Activated naive CD4-positive, alpha-beta T cell treated with anti-CD3 and anti-CD28 coated beads, Interleukin-2, amount 10 ng/mL, durations not matched to agents 7 days and 5 days (primary cell): Measurements from ENCODE around the gene MYLIP.

ENCODE experiments used
- CTCF ChIA-PET: fragments of 350-600 bp; sonication (Branson Sonifier 250); formaldehyde crosslinking; loops from one replicate; lab custom pipeline; 2021; ENCODE audit warnings: antibody characterized with exemption; lab: Charles Lee
- DNase-seq: peaks from one replicate; pipeline ENCODE4 v3.0.0-alpha.2; 2020
- H3K27ac Mint-ChIP-seq: one replicate; pipeline ENCODE4 v1.8.0; 2021; ENCODE audit warnings: mild to moderate bottlenecking, moderate library complexity, mixed read lengths
- H3K27me3 Mint-ChIP-seq: one replicate; pipeline ENCODE4 v1.8.0; 2021; ENCODE audit warnings: mild to moderate bottlenecking, mixed read lengths
- H3K36me3 Mint-ChIP-seq: one replicate; pipeline ENCODE4 v1.8.0; 2021; ENCODE audit warnings: mixed read lengths
- H3K4me1 Mint-ChIP-seq: one replicate; pipeline ENCODE4 v1.8.0; 2021; ENCODE audit warnings: mixed read lengths
- H3K4me3 Mint-ChIP-seq: one replicate; pipeline ENCODE4 v1.8.0; 2021; ENCODE audit warnings: mild to moderate bottlenecking, moderate library complexity, mixed read lengths
- H3K9me3 Mint-ChIP-seq: one replicate; pipeline ENCODE4 v1.8.0; 2021; ENCODE audit warnings: mixed read lengths

The MYLIP gene

DNA sequence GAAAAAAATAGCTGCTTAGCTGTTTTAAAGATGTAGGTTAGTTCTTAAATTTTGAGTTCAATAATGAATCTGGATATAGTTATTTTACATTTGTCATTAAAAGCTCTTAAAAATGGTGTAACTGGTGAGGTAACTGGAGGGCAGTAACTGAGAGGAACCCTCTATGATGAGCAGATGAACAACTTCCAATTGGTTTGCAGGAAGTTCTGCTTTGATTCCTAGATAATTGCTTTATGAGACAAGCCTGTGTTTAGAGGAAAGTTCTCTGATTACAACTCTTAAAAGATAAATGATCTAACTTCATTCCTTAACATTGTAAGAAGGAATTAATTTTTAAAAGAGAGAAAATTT is 8.5 kb downstream of the MYLIP start:
- H3K4me1 Mint-ChIP-seq, result peaks cover 71% of the 10 kb centered on the region
- no peak for DNase-seq
- H3K36me3 Mint-ChIP-seq, result peaks cover 65% of the 10 kb centered on the region
- peak overlapping the region; percentile 63 for H3K4me3 Mint-ChIP-seq
- CTCF ChIA-PET, result interaction anchor here (0.7 to 2.1 kb wide), 3 partner anchors 9 to 68 kb away, joined by 3 to 8 read pairs (median 6); no protein-coding TSS in a partner anchor
- no peaks in the 10 kb centered on the region for H3K27me3 Mint-ChIP-seq
- H3K9me3 Mint-ChIP-seq, result no peaks in the 10 kb centered on the region
- peak overlapping the region; percentile 93 for H3K27ac Mint-ChIP-seq

DNA sequence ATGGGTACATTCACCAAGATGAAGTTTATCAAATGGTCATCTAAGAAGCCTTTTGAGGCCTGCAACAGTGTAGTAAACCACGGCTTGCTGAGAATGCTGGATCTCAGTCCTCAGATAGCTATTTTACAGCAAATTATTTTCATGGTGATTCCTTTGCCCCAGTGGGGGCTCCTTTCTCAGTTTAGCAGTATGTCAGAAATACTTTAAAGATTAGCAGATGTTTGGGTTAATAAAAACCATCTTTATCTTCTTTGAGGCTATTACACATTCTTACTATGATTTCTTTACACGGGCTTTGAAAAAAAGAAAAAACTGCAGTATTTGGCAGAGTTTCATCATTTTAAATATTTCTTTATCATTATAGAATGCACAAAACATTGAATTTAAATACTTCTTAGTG is 10.7 kb downstream of the MYLIP start:
- peaks cover 65% of the 10 kb centered on the region for H3K36me3 Mint-ChIP-seq
- CTCF ChIA-PET, result no interaction called here
- H3K9me3 Mint-ChIP-seq, result no peaks in the 10 kb centered on the region
- H3K27ac Mint-ChIP-seq, result no peak overlapping the region
- peaks cover 50% of the 10 kb centered on the region for H3K4me1 Mint-ChIP-seq
- H3K4me3 Mint-ChIP-seq, result no peak overlapping the region
- no peak for DNase-seq
- no peaks in the 10 kb centered on the region for H3K27me3 Mint-ChIP-seq

DNA sequence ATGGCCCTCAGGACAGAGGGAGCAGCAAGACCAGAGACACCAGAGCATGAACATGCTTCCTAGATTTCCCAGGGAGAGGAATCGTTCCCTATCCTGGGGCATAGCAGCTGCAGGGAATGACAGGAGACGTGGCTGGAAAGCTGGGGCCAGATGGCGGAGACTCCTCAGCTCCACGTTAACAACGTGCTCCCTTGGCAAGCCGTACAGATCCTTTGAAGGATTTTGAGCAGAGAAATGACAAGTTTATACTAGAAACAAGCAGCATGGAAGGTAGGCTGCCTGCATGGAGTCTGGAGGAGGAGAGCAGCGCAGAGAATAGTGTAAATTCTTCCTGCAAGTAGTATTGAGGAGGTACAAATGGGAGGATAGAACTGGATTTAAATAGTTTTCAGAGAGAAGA is 11.7 kb downstream of the MYLIP start:
- no peaks in the 10 kb centered on the region for H3K9me3 Mint-ChIP-seq
- CTCF ChIA-PET, result no interaction called here
- H3K27ac Mint-ChIP-seq, result peak overlapping the region; percentile 16
- H3K27me3 Mint-ChIP-seq, result no peaks in the 10 kb centered on the region
- peaks cover 68% of the 10 kb centered on the region for H3K36me3 Mint-ChIP-seq
- no peak overlapping the region for H3K4me3 Mint-ChIP-seq
- H3K4me1 Mint-ChIP-seq, result peaks cover 40% of the 10 kb centered on the region
- DNase-seq, result no peak

DNA sequence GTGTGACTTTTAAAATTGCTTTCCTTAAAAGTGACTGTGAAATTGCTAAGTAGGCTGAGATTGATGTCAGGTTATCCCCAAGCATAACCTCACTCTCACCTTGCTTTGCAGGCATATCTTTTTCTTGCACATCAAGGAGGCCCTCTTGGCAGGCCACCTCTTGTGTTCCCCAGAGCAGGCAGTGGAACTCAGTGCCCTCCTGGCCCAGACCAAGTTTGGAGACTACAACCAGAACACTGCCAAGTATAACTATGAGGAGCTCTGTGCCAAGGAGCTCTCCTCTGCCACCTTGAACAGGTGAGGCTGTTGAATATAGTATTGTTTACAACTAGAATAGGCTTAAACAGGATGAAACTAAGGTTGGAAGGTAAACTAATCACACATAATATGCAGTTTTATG is 12.6 kb downstream of the MYLIP start:
- Mint-ChIP-seq H3K4me3 (no peak overlapping the region), H3K27me3 (no peaks in the 10 kb centered on the region), H3K36me3 (peaks cover 73% of the 10 kb centered on the region), H3K27ac (no peak overlapping the region), H3K9me3 (no peaks in the 10 kb centered on the region), H3K4me1 (peaks cover 32% of the 10 kb centered on the region)
- no peak for DNase-seq
- CTCF ChIA-PET, result interaction anchor here (1.0 kb wide), 1 partner anchor 13 kb away, joined by 3 read pairs; the partner anchor contains the start of gene MYLIP

DNA sequence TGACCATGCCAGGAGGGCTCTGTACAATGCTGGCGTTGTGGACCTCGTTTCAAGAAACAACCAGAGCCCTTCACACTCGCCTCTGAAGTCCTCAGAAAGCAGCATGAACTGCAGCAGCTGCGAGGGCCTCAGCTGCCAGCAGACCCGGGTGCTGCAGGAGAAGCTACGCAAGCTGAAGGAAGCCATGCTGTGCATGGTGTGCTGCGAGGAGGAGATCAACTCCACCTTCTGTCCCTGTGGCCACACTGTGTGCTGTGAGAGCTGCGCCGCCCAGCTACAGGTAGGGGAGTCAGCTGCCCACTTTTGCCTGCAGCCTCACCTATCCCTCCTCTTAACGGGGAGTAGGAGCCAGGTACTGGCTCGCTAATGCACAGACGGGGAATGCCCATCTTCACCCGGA is 16.2 kb downstream of the MYLIP start:
- DNase-seq, result no peak
- no peak overlapping the region for H3K27ac Mint-ChIP-seq
- H3K4me3 Mint-ChIP-seq, result no peak overlapping the region
- H3K9me3 Mint-ChIP-seq, result no peaks in the 10 kb centered on the region
- H3K27me3 Mint-ChIP-seq, result no peaks in the 10 kb centered on the region
- H3K36me3 Mint-ChIP-seq, result peaks cover 85% of the 10 kb centered on the region
- CTCF ChIA-PET, result interaction anchor here (1.0 kb wide), 1 partner anchor 16 kb away, joined by 3 read pairs; the partner anchor contains the start of gene MYLIP
- peaks cover 6% of the 10 kb centered on the region for H3K4me1 Mint-ChIP-seq

DNA sequence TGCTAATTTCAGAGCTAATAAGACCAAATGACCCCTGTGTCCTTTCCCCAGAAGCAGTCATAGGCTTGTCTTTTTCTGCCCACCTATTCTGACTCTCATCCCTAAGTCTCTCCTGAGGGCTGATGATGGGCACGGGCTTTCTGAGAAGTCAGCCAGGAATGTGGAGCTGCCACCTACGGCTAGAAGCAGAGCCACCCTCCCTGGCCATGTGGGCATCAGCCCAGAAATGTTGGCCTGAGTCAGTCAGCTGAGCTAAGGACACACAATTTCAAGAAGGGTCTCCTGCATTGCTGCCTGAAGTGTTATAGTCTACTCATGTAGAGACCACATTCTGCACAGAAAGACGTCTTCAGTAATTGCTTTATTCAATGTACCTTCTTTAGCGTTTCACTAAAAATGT is 17.1 kb downstream of the MYLIP start:
- Mint-ChIP-seq H3K4me1 (no peaks in the 10 kb centered on the region), H3K4me3 (no peak overlapping the region), H3K27ac (peak overlapping the region; percentile 6), H3K9me3 (no peaks in the 10 kb centered on the region), H3K36me3 (peaks cover 83% of the 10 kb centered on the region), H3K27me3 (no peaks in the 10 kb centered on the region)
- no peak for DNase-seq
- CTCF ChIA-PET, result interaction anchor here (0.5 to 2.5 kb wide), 4 partner anchors 9 to 63 kb away, joined by 3 to 6 read pairs (median 3); no protein-coding TSS in a partner anchor

DNA sequence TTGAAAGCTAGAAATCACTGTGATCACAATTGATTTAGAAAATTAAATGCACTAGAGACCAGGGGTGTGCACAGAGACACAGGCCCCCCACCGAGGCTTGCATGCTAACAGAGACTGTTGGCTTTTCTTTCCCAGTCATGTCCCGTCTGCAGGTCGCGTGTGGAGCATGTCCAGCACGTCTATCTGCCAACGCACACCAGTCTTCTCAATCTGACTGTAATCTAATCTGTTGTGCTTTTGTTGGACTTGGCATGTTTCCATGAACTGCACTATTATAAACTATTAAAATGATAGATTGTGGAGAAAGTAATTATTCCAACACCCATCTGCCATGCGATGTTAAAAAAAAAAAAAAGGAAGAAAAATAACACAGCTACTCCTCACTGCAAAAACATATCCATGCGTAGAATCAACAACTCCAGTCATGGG is 17.7 kb downstream of the MYLIP start:
- Mint-ChIP-seq H3K27me3 (no peaks in the 10 kb centered on the region), H3K36me3 (peaks cover 81% of the 10 kb centered on the region), H3K27ac (no peak overlapping the region), H3K4me3 (no peak overlapping the region), H3K4me1 (no peaks in the 10 kb centered on the region), H3K9me3 (no peaks in the 10 kb centered on the region)
- CTCF ChIA-PET, result interaction anchor here (0.6 to 2.5 kb wide), 4 partner anchors 10 to 792 kb away, joined by 3 to 6 read pairs (median 4); no protein-coding TSS in a partner anchor
- no peak for DNase-seq

DNA sequence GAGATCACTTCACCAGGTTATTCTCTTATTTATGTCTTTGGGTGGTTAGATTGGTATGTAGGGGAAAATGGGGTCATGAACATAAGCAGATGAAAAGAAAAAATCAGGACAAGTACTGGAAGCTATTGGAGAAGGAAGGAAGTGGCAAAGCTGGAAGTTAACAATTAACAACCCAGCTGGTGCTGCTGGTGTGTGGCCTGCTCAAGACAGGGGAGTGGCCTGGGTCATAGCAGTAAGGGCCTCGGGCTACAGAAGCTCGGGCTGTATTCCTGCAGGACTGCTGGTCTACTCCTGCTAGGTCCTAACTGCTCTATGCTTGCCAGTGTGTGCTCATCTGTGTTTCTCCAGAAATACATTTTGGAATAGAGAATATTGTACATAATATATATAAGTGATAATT is 19.6 kb downstream of the MYLIP start:
- CTCF ChIA-PET, result no interaction called here
- peaks cover 77% of the 10 kb centered on the region for H3K36me3 Mint-ChIP-seq
- H3K27ac Mint-ChIP-seq, result no peak overlapping the region
- no peaks in the 10 kb centered on the region for H3K4me1 Mint-ChIP-seq
- no peak for DNase-seq
- no peak overlapping the region for H3K4me3 Mint-ChIP-seq
- no peaks in the 10 kb centered on the region for H3K27me3 Mint-ChIP-seq
- no peaks in the 10 kb centered on the region for H3K9me3 Mint-ChIP-seq

DNA sequence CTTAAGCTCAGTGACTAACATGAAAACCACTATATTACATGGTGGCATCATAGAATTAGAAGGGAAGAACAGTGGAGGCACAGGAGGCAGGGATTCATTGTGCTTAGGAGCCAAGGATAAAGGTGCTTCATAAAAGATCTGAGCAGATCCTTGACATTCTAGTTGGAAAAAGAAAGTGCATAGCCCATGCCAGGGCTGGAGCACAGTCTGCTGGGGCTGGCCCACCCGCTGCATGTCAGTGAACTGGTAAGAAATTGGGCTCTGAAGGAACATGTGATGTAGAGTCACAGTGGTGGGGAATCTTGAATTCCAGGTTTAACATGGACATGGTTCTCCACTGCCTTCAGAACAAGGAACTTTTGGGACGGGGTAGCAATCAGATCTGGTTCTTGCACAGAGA is 20.4 kb downstream of the MYLIP start:
- CTCF ChIA-PET, result no interaction called here
- Mint-ChIP-seq H3K27ac (no peak overlapping the region), H3K27me3 (no peaks in the 10 kb centered on the region), H3K36me3 (peaks cover 72% of the 10 kb centered on the region), H3K4me1 (no peaks in the 10 kb centered on the region), H3K9me3 (no peaks in the 10 kb centered on the region), H3K4me3 (no peak overlapping the region)
- DNase-seq, result no peak

DNA sequence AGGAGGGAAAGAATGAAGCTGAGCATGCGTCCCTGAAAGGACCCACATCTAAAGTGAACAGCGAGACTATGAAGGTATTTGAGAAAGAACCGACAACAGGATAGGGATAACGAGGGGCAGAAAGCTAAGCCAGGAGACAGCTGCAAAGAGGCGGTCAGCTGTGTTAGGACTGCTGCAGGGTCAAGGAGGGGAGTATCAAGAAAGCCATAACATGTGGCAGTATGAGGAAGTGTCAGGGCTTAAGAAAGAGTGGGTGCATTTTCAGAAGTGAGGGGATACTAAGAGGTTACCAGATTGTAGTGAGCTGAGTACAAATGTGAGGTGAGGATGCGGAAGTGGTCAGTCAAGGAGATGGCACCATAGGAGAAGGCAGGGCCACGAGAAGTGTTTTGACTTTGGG is 21.2 kb downstream of the MYLIP start:
- Mint-ChIP-seq H3K4me3 (no peak overlapping the region), H3K4me1 (no peaks in the 10 kb centered on the region), H3K27me3 (no peaks in the 10 kb centered on the region), H3K27ac (no peak overlapping the region), H3K36me3 (peaks cover 73% of the 10 kb centered on the region), H3K9me3 (peaks cover under 1% of the 10 kb centered on the region)
- CTCF ChIA-PET, result no interaction called here
- no peak for DNase-seq

DNA sequence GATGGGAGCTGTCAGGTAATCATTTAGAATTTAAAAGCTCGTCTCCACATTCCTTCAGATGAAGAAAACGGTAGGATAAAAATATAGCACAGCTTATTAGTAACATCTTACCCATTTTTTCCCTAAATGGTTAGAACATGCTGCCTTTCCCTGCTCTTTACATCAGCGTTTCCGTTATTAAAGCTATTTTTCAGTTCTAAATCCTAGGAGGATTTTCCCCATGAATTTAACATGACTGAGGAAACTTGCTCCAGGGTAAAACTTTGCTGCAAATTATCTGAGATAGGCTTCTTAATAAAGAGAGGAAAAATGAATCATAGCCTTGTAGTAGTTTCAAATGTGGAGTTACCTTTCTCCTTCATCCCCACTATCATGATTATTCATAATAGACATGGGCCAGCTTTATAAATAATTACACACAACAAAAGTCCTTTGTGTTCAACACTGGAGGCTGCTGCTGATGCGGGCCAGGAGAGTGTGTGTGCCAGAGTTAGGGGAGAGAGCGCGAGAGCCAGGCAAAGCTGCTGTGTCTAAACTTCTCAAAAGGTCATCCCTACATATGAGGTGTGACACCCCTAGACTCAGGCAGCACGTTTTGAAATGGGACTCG is 24.4 kb downstream of the MYLIP start:
- H3K27me3 Mint-ChIP-seq, result no peaks in the 10 kb centered on the region
- H3K27ac Mint-ChIP-seq, result no peak overlapping the region
- H3K4me3 Mint-ChIP-seq, result no peak overlapping the region
- H3K4me1 Mint-ChIP-seq, result no peaks in the 10 kb centered on the region
- CTCF ChIA-PET, result no interaction called here
- H3K36me3 Mint-ChIP-seq, result peaks cover 69% of the 10 kb centered on the region
- H3K9me3 Mint-ChIP-seq, result peaks cover 6% of the 10 kb centered on the region
- no peak for DNase-seq

DNA sequence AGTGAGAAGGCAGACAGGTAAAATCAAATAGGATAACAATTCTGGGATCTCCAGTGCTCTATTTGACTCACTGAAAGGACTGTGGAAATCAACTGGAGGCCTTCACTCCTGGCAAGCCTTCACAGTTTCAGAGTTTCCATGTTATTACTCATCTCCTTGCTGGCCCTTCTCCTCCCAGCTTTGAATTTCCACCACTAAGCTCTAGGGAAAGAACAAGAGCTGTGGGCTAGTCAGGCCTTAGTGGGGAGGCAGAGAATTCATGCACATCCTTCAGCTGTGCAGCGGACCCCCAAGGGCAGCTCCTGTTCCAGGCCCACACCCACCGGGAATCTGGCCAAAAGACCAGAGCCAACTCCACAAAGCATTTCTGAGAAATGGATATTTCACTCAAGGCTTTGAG is 26.0 kb downstream of the MYLIP start:
- H3K4me3 Mint-ChIP-seq, result no peak overlapping the region
- CTCF ChIA-PET, result no interaction called here
- no peak overlapping the region for H3K27ac Mint-ChIP-seq
- H3K27me3 Mint-ChIP-seq, result no peaks in the 10 kb centered on the region
- H3K4me1 Mint-ChIP-seq, result no peaks in the 10 kb centered on the region
- no peak for DNase-seq
- H3K9me3 Mint-ChIP-seq, result peaks cover 6% of the 10 kb centered on the region
- peaks cover 56% of the 10 kb centered on the region for H3K36me3 Mint-ChIP-seq

DNA sequence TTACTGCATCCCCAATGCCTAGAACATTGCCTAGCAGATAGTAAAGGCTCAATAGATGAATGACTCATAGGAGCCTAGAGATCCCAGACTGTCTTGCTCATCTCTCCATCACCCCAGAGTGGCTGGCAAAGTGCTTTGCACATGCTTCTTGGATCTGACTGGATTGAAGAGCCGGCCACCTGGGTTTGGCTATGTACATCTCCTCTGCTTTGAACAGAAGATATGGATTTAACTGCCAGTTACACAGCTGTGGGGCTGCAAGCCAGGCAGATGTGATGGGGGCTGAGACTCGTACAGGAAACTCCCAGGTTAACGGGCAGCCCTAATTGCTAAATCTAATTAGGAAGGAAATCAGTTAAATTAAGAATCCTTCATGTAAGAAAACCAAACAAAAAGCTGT is 28.6 kb downstream of the MYLIP start:
- Mint-ChIP-seq H3K27me3 (peaks cover 5% of the 10 kb centered on the region), H3K4me1 (peaks cover 15% of the 10 kb centered on the region), H3K4me3 (no peak overlapping the region), H3K36me3 (peaks cover 38% of the 10 kb centered on the region), H3K9me3 (peaks cover 6% of the 10 kb centered on the region), H3K27ac (no peak overlapping the region)
- DNase-seq, result no peak
- CTCF ChIA-PET, result no interaction called here

DNA sequence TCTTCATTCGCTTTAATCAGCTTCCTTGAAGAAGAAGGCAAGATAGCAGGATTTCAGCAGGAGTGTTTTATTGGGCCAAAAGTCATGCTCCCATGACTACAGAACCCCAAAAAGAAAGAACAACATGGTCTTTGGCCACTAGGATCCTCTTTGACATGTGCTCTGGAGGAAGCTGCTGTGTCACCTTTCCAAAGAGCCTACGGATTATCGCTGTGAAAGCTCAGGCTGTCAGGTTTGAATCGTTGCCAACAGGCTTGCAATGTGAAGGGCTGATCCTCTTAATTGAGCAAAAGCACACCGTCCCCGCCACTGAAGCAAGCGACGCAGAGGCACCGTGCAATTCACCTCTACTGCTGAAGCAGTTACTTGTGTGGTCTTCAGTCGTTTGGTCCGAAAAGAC is 29.0 kb downstream of the MYLIP start:
- DNase-seq, result no peak
- H3K4me1 Mint-ChIP-seq, result peaks cover 15% of the 10 kb centered on the region
- peaks cover 6% of the 10 kb centered on the region for H3K9me3 Mint-ChIP-seq
- H3K36me3 Mint-ChIP-seq, result peaks cover 34% of the 10 kb centered on the region
- no peak overlapping the region for H3K27ac Mint-ChIP-seq
- CTCF ChIA-PET, result no interaction called here
- no peak overlapping the region for H3K4me3 Mint-ChIP-seq
- H3K27me3 Mint-ChIP-seq, result peaks cover 5% of the 10 kb centered on the region

DNA sequence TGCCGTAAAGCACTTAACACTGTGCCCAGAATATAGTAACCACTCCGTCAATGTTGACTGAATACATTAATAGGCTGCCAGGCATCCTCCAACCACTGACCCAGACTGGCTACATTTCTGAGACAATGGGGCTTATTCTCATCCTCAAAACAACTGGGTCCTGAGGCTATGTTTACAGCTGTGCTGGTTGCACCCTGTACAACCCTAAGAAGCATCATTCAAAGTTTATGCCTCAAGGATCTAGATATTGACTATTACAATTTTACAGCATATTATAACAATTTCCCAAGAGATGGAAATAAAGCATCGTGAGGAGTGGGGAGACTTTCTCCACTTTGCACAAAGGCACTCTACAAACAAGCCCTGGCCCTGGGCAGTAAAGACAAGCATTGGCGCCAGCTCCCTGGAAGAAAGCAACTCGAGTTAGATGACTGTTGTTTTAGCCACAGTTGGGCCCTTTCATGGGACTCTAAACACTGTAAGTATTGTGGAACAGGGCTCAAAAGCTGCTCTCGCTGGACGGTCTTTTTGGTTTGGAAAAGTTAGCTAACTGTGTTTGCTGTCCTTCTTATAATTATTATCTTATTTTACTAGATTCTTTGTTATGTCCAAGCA is 30.2 kb downstream of the MYLIP start:
- peaks cover 32% of the 10 kb centered on the region for H3K36me3 Mint-ChIP-seq
- H3K27ac Mint-ChIP-seq, result no peak overlapping the region
- H3K4me3 Mint-ChIP-seq, result no peak overlapping the region
- H3K9me3 Mint-ChIP-seq, result peaks cover 6% of the 10 kb centered on the region
- CTCF ChIA-PET, result interaction anchor here (1.6 kb wide), 1 partner anchor 10 kb away, joined by 5 read pairs; no protein-coding TSS in a partner anchor
- DNase-seq, result no peak
- H3K27me3 Mint-ChIP-seq, result peaks cover 5% of the 10 kb centered on the region
- peaks cover 19% of the 10 kb centered on the region for H3K4me1 Mint-ChIP-seq
